Activated CD4-positive, alpha-beta T cell treated with anti-CD3 and anti-CD28 coated beads, Interleukin-2, amount 50 U/mL, for 16 hours (primary cell): Measurements from ENCODE around the gene CHRNA3.

Source experiments
- DNase-seq: peaks from one replicate; pipeline ENCODE4 v3.0.0-alpha.2; 2020

Gene CHRNA3

DNA sequence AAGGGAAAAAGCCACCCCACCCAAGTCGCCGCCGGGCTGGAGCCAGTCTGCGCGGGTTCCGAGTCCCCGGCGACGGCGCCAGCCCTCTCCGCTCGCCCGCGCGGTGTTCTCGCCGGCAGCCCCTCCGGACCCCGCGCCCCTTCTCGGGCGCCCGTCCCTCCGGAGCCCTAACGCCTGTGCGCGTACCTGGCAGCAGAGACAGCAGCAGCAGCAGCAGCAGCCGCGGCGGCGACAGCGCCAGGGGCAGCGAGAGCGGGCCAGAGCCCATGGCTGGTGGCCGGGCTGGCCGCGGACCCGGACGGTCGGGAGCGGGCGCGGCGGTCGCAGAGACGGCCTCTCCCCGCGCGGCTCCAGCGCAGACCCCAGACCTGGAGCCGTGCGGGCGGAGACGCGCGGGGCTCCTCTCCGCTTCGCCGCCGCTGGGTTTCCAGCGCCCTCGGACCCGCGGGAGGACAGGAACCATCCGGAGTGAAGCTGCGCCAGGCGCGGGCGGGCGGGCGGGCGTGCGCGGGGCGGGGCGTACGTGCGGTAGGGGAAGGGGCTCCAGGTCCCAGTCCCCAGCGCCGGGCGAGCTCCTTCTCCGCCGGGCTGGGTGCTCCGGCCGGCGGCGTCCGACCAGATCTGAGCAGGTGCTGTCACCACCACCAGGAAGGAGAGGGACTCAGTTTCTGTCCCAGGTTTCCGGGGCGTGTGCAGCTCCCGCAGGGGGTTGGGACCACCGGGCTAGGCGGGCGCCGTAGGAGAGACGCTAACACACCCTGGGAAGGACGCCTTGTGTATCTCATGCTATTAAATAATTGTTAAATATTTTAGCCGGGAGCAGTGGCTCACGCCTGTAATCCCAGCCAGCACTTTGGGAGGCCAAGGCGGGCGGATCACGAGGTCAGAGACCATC is at the start of gene CHRNA3:
Gene CHRNA3 (minus strand): TSS at position 470 of the 895 bp plus-strand sequence. CDS start 202 bp downstream, at position 268.
- DNase-seq: no peak

DNA sequence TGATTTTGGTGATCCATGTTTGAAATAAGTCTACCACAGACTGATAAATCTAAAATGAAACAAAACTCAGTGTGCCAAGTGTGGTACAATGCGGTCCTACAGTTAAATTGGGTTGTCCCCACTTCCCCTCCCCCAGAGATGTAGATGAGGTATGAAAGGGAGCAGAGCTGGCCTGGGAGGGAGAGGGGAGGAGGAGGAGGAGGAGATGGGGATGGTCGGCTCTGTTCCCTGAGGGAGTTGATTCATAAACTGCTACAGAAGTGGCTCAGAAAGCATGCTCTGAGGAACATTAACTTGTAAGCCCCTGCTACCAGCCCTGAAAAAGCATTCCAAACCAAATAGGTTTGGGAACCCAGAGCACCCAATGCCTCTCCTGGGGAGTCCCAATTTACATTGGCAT is 48.2 kb upstream of the CHRNA3 start:
- no peak for DNase-seq

DNA sequence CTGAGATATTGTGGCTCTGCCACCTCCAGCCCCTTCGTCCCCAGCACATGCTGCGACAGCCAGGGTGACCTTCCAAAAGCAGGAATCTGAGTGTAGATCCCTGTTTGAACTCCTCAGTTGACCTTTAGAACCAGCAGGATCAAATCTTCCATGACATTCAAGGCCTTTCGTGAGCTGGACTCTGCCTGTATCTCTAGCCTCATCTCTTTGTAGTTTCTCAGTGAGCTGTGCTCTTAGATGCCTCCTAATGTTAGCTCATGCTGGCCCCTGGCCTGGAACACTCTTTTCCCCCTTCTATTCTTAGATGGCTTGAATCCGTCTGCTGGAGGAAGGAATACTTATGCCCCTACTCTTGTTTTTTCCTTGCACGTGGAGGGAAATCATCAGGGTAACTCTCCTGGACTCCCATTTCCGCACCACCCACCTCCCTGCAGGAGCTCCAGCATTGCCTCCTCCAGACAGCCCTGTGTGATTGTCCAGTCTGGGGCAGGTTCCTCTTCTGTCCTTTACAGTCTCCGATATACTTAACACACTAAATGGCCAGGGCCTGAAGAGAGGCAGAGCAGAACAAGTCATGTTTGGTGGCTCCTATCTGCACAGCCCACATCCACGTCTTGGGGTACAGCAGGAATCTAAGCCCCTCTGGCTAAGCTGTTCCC is 46.9 kb upstream of the CHRNA3 start:
- DNase-seq: no peak

DNA sequence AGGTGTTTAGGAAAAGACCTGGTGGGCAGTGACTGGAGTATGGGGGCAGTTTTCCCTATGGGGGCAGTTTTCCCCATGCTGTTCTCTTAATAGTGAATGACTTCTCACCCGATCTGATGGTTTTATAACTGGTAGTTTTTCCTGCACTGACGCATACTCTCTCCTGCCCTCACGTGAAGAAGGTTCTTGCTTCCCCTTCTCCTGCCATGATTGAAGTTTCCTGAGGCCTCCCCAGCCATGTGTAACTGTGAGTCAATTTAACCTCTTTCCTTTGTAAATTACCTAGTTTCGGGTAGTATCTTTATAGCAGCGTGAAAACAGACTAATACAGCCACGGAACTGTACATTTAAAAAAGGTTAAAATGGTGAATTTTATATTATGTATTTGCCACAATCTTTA is 45.2 kb upstream of the CHRNA3 start:
- DNase-seq: no peak

DNA sequence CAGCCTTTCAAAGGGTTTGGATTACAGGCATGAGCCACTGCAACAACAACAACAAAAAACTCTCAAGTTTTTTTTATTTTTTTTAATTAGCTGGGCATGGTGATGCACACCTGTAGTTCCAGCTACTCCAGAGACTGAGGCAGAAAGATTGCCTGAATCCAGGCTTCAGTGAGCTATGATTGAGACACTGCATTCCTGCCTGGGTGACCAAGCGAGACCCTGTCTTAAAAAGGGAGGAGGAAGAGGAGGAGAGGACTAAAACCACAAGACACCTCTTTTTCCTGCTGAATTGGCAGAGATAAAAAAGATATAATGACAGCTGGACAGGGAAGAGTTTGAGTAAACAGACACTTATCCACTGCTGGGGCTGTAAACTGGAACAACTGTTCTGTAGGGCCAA is 42.9 kb upstream of the CHRNA3 start:
- no peak for DNase-seq

DNA sequence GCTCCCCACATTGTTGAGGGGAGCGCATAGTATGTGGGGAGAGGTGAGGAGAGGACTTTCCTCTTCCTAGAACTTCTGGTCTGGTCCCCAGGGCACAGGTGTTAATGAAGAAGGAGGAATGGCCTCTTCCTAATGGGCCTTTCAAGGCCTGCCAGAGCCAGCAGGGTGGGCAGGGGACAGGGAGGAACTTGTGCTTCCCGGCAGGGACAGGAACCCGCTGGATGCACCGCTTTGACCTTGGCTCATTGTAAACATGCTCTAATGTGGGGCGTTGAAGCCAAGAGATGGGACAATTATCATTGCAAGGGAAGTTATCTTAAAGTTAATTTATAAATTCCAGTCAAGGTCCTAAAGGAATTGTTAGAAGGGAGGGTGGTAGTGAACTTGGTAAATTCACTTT is 41.2 kb upstream of the CHRNA3 start:
- no peak for DNase-seq

DNA sequence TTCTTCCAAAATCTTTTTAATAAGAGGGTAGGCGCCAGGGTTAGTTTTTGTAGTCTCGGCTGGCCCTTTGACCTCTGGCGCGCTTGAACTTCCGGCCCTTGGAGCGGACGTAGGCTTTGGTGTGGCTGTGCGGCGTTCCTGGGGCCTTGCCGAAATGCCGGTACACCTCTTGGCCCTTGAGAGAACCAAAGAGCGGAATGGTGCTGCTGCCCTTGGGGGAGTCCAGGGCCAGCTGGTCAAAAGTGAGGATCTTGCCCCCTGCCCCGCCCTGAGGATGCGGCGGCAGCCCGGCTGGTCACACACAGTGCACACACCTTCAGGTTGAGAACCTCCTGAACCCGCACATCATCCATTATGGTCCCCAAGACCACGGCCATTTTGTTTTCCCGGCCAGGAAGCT is 40.2 kb upstream of the CHRNA3 start:
- no peak for DNase-seq

DNA sequence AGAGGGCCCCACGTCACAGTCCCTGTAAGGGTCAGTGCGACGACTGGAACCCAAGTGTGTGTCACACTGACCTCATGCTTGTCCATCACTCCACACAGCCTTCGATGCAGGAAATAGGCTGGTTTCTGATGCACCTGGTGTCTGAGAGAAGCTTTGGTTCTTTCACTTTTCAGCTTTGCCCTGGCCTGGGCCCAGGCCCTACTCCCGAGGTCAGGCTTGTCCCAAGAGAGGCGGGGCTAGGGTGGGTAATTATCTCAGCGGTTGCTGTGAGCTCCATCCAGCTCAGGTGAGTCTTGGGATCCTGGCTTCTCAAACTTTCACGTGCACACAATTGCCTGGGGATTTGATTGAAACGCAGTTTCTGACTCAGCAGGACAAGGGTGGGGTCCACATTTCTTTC is 39.8 kb upstream of the CHRNA3 start:
- no peak for DNase-seq

DNA sequence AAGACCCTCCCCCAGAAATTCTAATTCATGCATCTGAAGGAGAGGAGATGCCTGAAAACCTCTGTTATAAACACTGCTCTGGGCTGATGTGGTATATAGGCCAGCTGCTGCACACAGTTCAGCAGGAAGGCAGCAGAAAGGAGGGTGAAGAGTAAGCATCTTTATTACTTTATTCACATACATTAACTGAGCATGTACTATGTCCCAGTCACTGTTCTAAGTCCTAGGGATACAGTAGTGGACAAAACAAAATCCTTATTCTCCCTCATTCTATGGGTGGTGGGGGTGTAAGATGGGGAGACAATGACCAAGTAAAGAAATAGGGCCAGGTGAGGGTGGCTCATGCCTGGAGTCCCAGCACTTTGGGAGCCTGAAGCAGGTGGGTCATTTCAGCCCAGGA is 38.0 kb upstream of the CHRNA3 start:
- no peak for DNase-seq

DNA sequence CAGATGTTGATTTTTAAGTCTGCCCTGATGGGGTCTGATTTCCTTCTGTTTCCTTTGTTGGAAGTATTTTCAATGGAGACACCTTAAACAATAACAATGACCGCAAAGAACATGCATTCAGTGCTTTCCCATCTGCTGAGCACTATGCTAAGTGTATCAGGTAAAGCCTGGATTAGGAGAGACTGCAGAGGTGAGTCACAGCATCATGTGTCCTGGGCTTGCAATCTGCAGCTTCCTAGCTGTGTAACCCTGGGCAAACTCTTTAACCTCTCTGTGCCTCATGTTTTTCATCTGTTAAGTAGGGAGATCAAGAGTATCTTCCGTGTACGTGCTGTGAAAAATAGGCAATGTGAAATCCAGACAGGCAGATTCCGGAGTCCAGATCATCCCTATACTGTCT is 33.5 kb upstream of the CHRNA3 start:
- DNase-seq: no peak

DNA sequence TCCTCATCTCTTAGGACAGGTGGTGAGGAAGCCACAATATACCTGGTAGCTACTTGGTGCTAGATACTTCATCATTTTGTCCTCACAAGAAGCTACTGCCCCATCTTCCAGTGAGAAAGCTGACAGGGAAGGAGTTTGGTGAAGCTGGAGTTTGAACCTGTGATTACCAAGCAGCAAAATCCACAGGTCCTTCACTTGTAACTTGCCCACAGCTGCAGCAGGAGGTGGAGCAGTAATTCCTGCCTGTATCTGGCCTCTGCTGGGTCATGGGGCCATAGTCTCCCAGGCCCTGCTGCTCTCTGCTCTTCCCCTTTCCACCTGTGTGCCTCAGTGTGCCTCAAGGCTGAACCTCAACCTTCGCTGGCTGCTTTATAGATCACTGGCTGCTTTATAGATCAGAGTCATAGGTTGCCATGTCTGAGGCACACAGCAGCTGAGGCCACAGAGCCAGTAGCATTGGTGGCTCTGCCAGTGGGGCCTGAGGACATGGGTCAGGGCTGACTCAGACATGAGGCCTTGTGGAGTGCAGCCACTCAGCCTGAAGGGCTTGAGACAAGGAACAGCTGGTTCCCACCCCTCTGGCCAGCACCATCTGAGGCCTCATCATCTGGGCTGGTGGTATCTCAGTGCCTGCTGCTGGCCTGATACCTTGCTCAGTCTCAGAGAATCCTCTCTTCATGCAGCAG is 31.3 kb upstream of the CHRNA3 start:
- no peak for DNase-seq

DNA sequence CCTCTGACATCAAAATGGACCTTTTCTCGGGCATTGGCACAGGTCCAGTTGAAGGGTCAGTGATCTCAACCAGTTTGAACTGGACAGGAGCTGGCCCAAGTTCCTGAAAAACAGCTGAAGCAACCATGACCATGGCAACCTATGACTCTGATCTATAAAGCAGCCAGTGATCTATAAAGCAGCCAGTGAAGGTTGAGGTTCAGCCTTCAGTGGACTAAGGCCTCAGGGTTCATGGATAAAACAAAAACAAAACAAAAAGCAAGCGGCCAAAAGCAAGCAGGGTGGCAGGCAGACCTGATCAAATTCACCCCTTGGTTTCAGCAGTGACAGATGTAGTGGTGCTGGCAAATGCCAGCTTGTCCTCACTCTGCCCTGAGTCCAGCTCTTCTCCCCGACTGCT is 30.2 kb upstream of the CHRNA3 start:
- no peak for DNase-seq

DNA sequence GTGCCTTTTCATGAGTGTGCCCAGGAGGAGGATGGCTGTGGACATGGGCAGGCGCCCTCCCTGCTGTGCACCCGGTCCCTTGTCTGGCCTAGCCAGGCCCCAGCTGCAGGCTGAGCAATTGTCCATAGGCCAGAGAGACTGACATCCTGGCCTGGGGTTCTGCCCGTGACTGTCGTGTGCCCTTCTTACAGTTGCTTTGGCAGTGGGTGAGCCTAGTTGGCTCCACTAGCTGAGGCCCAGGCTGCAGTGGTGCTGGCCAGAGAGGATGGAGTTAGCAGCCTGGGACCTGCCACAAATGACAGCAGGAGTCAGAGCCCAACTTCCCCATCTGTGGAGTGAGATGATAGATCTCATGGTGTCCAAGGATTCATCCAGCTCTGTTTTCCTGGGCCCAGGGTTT is 29.2 kb upstream of the CHRNA3 start:
- DNase-seq: no peak

DNA sequence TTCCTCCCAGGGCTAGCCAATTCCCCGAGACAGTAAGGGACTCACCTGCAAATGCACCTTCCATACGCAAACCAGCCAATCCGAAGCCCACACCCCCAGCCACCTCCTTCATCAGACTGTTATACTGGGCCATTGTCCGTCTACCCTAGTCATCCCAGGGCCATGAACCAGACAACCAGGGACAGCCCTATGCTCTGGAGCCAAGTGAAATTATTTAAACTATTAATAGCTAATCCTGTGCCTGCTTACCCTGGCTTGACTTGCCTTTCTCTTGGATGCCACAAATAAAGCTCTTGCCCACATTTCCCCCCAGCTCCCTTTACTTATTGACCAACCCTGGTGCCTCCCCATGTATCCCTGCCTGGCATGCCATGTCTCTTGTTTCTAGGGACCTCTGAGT is 24.2 kb upstream of the CHRNA3 start:
- no peak for DNase-seq

DNA sequence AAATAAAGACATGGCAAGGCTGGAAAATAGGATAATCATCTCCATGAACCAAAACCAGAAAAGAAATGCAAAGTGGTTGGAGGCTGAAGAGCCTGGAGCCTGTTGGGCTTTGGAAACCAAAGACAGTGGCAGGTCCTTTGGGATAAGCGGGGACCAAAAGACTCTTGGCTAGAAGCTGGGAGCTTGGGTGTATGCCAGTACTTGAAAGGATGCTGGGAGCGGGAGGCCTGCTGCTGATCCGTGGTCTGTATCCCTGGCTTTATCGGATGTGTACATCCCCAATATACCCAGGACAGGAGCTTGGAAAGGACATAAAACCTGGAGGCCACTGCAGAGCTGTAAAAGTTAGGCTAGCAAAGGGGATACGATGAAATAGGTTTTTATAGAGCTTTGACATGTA is 21.5 kb upstream of the CHRNA3 start:
- DNase-seq: no peak

DNA sequence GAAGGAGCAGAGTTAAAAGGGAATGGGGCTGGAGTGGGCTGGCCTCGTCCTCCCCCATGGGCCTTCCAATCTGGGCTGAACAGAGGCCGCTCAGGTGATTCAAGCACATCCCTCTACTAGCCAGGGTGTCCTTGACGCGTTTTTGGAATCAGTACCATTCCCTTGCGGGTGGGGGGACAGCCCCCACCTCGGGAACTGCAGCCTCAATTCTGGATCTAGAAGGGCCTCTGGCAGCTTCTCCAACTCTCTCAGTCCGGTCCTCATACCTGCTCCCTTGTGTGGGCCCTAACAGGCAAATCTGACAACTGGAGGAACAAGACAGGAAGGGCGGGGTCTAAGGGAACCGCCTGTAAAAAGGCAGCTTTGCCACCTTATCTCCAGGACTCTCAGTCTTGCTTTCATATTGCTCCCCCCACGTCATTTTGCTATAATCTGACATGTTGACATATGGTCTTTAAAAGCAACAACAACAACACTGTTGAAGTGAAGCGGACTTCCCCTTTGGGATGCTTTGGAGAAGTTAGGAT is 21.0 kb upstream of the CHRNA3 start:
- DNase-seq: no peak

DNA sequence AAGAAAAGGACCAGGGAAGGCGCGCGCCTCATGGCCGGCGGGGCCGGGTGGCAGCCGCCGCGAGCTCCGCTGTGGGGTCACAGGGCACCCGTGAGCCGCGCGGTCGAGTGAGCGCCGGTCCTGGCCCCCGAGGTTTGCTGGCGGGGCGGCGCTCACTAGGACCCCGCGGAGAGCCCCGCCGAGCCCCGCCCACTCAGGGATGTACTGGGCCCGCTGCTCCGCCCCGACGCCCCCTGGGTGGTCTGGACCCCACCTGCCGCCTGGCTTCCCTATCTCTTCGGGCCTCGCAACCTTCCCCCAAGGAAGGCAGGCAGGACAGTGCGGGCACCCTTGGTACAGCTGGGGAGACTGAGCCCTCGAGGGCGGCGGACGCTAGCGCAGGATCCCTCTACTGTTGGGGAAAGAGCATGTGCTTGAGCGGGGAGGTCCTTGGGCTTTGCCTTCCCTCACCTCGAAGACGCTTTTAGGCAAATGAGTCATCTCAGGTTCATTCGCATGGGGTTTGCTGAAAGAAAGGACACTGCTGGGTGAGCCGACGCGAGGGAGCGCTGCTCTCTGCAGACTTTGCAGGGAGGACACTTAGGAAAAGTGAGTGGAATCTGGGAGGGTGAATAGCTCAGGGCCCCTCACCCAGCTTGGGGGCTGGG is 20.4 kb upstream of the CHRNA3 start, which contains the start of gene CHRNB4:
Gene CHRNB4 (minus strand): TSS at position 109 of the 647 bp plus-strand sequence. CDS start 77 bp downstream, at position 32.
- DNase-seq: no peak

DNA sequence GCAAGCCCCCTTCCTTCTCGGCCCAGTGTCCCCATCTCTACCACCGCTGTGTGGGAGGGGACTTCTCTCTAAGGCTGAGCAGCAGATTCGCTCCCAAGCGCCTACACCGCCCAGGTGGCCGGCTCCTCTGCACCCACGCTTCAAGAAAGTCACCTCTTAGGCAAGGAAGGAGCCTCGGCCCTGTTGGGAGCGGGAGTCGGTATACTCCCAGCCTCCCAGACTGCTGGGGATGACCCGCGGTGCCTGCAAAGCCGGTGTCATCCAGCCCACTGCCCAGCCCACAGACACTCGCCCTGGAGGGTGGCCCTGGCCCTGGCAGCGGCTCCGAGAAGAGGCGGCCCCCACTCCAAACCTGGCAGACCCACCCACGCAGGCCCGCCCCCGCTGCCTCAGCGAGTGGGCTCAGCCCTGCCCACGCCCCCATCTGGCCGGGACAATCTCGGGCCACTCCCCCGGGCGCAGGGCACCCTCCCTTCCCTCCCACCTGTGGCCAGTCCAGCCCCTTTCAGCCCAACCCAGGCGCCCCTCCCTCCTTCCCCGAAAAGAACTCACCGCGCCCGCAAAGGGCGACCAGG is 19.8 kb upstream of the CHRNA3 start:
- DNase-seq: no peak

DNA sequence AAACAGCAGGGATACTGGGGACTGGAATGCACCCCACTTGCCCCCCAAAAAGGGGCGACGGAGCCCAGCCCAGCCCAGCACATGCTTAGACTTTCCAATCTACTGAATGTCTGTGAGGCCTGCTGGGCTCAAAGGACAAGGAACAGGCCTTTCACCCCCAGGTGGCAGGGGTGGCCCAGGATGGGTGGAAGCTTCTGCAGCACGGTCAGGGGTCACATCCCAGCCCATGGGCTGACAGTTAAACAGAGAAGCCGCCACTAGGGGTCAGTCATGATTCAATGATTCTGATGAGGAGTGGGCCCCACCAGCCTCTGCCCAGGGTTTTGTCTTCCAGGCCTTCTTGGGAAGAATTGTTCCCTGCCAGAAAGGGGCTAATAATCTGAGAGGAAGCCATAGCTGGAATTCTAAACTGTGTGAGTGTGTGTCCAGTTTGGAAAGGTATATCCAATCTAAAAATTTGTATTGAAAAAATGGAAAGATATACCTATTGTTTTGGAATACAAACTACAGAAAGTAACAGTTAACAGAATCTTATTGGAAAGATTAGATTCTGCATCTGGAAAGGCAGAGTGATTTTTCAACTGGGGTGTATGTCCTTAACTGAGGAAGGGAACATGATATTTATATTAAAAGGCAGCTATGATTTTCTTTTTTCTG is 18.0 kb upstream of the CHRNA3 start:
- peak; percentile 51 for DNase-seq

DNA sequence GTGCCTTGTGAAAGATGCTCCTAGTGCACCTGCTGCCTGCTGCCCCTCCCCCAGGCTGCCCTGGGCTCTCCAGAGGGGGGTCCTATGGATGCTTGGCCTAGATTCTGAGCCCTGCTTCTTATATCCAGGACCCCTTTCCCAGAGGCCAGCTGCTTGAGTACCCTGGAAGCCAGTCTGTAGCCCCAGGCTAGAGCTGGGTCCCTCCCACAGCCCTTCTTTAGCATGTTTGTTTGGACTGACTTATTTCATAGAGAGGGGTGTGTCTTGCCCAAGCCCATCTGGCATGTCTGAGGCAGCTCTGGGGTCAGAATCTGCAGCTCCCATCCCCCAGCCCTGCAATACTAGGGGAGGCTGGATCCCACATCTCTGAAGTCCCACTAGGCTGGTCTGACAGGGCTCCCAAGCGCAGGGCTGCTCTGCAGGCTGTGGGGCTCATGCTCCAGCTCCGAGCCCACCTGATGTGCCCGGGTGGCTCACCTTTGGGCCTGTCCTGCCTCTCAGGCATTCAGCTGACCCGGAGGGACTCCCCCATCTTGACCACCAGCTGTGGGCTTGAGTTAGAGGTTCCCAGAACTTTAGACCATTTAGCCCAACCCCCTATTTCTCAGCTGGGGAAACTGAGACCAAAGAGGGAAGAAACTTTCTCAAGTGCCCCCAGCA is 17.1 kb upstream of the CHRNA3 start:
- DNase-seq: no peak

DNA sequence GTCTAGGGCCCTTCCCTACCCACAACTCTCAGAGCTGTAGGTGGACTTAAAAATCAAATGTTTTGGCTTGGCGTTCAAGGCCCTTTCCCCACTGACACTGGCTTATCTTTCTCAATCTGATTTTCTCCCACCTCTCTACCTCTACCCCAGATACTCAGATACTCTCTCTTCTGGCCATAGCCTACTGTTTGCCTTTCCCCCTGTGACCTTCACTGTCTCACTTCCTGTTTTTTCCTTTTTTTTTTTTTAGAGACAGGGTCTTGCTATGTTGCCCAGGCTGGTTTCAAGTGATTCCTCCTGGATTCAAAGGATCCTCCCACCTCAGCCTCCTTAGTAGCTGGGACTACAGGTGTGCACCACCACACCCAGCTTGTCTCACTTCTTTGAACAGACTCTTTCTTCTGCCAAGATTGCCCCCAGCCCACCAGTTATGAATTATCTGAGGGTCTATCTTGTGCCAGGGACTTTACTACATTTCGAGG is 15.6 kb upstream of the CHRNA3 start:
- DNase-seq: no peak
